Stimulated activated naive CD8-positive, alpha-beta T cell treated with anti-CD3 and anti-CD28 coated beads, Interleukin-15, Interleukin-2, amounts not matched to agents 100 U/mL and 50 U/mL, for 24 hours (primary cell): ENCODE results near the gene RAB31.

ENCODE experiments used
- ATAC-seq: fragments of 150-1000 bp; cut with Tn5 transposase; one replicate; pipeline ENCODE4 v1.10.0; 2021
- DNase-seq: peaks from one replicate; pipeline ENCODE4 v3.0.0; 2021

Gene RAB31

GRCh38 chr18:9694174-9694573 is 13.9 kb upstream of the RAB31 start:
- no peak for ATAC-seq
- no peak for DNase-seq

GRCh38 chr18:9694952-9695495 is 13.1 kb upstream of the RAB31 start:
- DNase-seq (no peak), ATAC-seq (no peak)

GRCh38 chr18:9695605-9696004 is 12.5 kb upstream of the RAB31 start:
- no peak for DNase-seq
- no peak for ATAC-seq

GRCh38 chr18:9696112-9696511 is 12.0 kb upstream of the RAB31 start:
- ATAC-seq: no peak

GRCh38 chr18:9696701-9697100 is 11.4 kb upstream of the RAB31 start:
- ATAC-seq: no peak
- no peak for DNase-seq

More at GRCh38 chr18:9696112-9696511, 12.0 kb upstream of the RAB31 start:
- no peak for DNase-seq

GRCh38 chr18:9697121-9697520 is 11.0 kb upstream of the RAB31 start:
- DNase-seq (no peak), ATAC-seq (no peak)

GRCh38 chr18:9698497-9698896 is 9.6 kb upstream of the RAB31 start:
- DNase-seq: no peak
- ATAC-seq: no peak

- DNase-seq (no peak), ATAC-seq (no peak)
These were observed 7.8 kb upstream of the RAB31 start for GRCh38 chr18:9700261-9700796.

GRCh38 chr18:9701609-9702349 is 6.3 kb upstream of the RAB31 start:
- no peak for ATAC-seq
- no peak for DNase-seq

- no peak for ATAC-seq
These were observed 3.6 kb upstream of the RAB31 start for GRCh38 chr18:9704233-9705118.

GRCh38 chr18:9705183-9705829 is 2.8 kb upstream of the RAB31 start:
- no peak for ATAC-seq
- DNase-seq: no peak

More at GRCh38 chr18:9704233-9705118, 3.6 kb upstream of the RAB31 start:
- no peak for DNase-seq

GRCh38 chr18:9706081-9706935 is 1.8 kb upstream of the RAB31 start:
- no peak for DNase-seq
- no peak for ATAC-seq

GRCh38 chr18:9707381-9708056 is 582 bp upstream of the RAB31 start:
- no peak for DNase-seq
- no peak for ATAC-seq

- peak; percentile 25 for ATAC-seq
- peak; percentile 29 for DNase-seq
These were observed 568 bp downstream of the RAB31 start for GRCh38 chr18:9708434-9709303.

GRCh38 chr18:9709304-9709877 is 1.3 kb downstream of the RAB31 start:
- ATAC-seq (no peak), DNase-seq (no peak)

- no peak for DNase-seq
- no peak for ATAC-seq
These were observed 1.9 kb downstream of the RAB31 start for GRCh38 chr18:9710037-9710436.

- ATAC-seq (peak; percentile 50), DNase-seq (no peak)
These were observed 3.4 kb downstream of the RAB31 start for GRCh38 chr18:9711361-9712129.

- DNase-seq (no peak), ATAC-seq (no peak)
These were observed 4.1 kb downstream of the RAB31 start for GRCh38 chr18:9712130-9712577.
